CD14-positive monocyte (primary cell): Measurements from ENCODE around the gene SMARCE1. TPM values are rescaled to one million over a fixed set of nuclear protein-coding genes. Genes with fewer than 3 reads are reported as not detected.

Experiments used
- DNase-seq, 3 donors: peaks; one replicate each; pipeline ENCODE4 v3.0.0-alpha.2; 2011 to 2022
- H2AFZ ChIP-seq: 2 replicates; pipeline ENCODE4 v1.6.0; 2012; ENCODE audit warnings: mild to moderate bottlenecking, low read depth, low read length, inconsistent platforms; ENCODE audit not compliant: insufficient read depth, poor library complexity, severe bottlenecking
- H3K27ac ChIP-seq, 2 donors: 1 replicate in 1 of 2; 2 replicates in 1 of 2; pipeline ENCODE4 v1.5.1; 2012 to 2013; ENCODE audit warnings: low read length in 2 of 2, control low read depth in 1 of 2, inconsistent platforms in 1 of 2, low read depth in 1 of 2, mild to moderate bottlenecking in 1 of 2
- H3K27me3 ChIP-seq, 2 donors: one replicate each; pipeline versions ENCODE4 v1.6.0 to v1.6.1; 2011 to 2013; ENCODE audit warnings: low read length in 2 of 2; ENCODE audit not compliant: control insufficient read depth in 2 of 2, insufficient read depth in 2 of 2
- H3K36me3 ChIP-seq, 2 donors: replicated peaks in 1 of 2; 1 replicate in 1 of 2; 2 replicates in 1 of 2; pipeline versions ENCODE4 v1.5.1 to v1.6.1; 2012 to 2013; ENCODE audit warnings: low read length in 2 of 2, control low read depth in 1 of 2, inconsistent platforms in 1 of 2, mild to moderate bottlenecking in 1 of 2; ENCODE audit not compliant: insufficient read depth in 2 of 2, control insufficient read depth in 1 of 2
- H3K4me1 ChIP-seq, 2 donors: 1 replicate in 1 of 2; 2 replicates in 1 of 2; pipeline versions ENCODE4 v1.5.1 to v1.6.1; 2012 to 2013; ENCODE audit warnings: low read length in 2 of 2, control low read depth in 1 of 2, inconsistent platforms in 1 of 2, mild to moderate bottlenecking in 1 of 2, moderate library complexity in 1 of 2; ENCODE audit not compliant: insufficient read depth in 2 of 2, control insufficient read depth in 1 of 2
- H3K4me2 ChIP-seq: replicated peaks from 2 replicates; pipeline ENCODE3; 2012; ENCODE audit warnings: low read length, moderate library complexity, mild to moderate bottlenecking; ENCODE audit not compliant: poor library complexity, severe bottlenecking; ENCODE audit errors: extremely low read depth
- H3K4me3 ChIP-seq, 3 experiments: fragments of 200-600 bp in 1 of 3; sonication (generic) in 1 of 3; replicated peaks in 1 of 3; 1 replicate in 2 of 3; 2 replicates in 1 of 3; pipeline ENCODE4 v1.5.1; 2011 to 2013; ENCODE audit warnings: low read length in 3 of 3, mild to moderate bottlenecking in 3 of 3, control low read depth in 2 of 3, low read depth in 2 of 3, inconsistent platforms in 1 of 3, moderate library complexity in 1 of 3
- H3K79me2 ChIP-seq: 2 replicates; pipeline ENCODE4 v1.6.0; 2012; ENCODE audit warnings: mild to moderate bottlenecking, control low read depth, inconsistent platforms, low read length, moderate library complexity; ENCODE audit not compliant: insufficient read depth
- H3K9ac ChIP-seq: 2 replicates; pipeline ENCODE4 v1.6.0; 2017; ENCODE audit warnings: low read length, mild to moderate bottlenecking; ENCODE audit not compliant: insufficient read depth, poor library complexity, severe bottlenecking
- H3K9me3 ChIP-seq, 2 donors: replicated peaks in 1 of 2; 1 replicate in 1 of 2; 2 replicates in 1 of 2; pipeline versions ENCODE4 v1.5.1 to v1.6.1; 2012 to 2013; ENCODE audit warnings: low read length in 2 of 2, control low read depth in 1 of 2; ENCODE audit not compliant: control insufficient read depth in 1 of 2, insufficient read depth in 1 of 2
- H4K20me1 ChIP-seq: 2 replicates; pipeline ENCODE4 v1.6.0; 2012; ENCODE audit warnings: mild to moderate bottlenecking, low read length, control low read depth, moderate library complexity; ENCODE audit not compliant: insufficient read depth
- H3K27ac Mint-ChIP-seq, 7 donors: one replicate each; pipeline ENCODE4 v1.8.0; 2020; ENCODE audit warnings: mild to moderate bottlenecking in 7 of 7, mixed read lengths in 7 of 7, moderate library complexity in 6 of 7, inconsistent platforms in 2 of 7
- H3K27me3 Mint-ChIP-seq, 3 donors: one replicate each; pipeline ENCODE4 v1.8.0; 2021 to 2022; ENCODE audit warnings: low read depth in 3 of 3, mild to moderate bottlenecking in 3 of 3, mixed read lengths in 3 of 3, moderate library complexity in 3 of 3, inconsistent platforms in 1 of 3
- H3K36me3 Mint-ChIP-seq, 2 donors: one replicate each; pipeline ENCODE4 v1.8.0; 2020; ENCODE audit warnings: mixed read lengths in 2 of 2, inconsistent platforms in 1 of 2, mild to moderate bottlenecking in 1 of 2
- H3K4me1 Mint-ChIP-seq: one replicate; pipeline ENCODE4 v1.8.0; 2020; ENCODE audit warnings: mild to moderate bottlenecking, mixed read lengths
- H3K4me3 Mint-ChIP-seq, 2 donors: one replicate each; pipeline ENCODE4 v1.8.0; 2020; ENCODE audit warnings: mild to moderate bottlenecking in 2 of 2, mixed read lengths in 2 of 2, moderate library complexity in 1 of 2
- H3K9me3 Mint-ChIP-seq, 7 donors: one replicate each; pipeline ENCODE4 v1.8.0; 2020 to 2022; ENCODE audit warnings: mixed read lengths in 7 of 7, mild to moderate bottlenecking in 6 of 7, moderate library complexity in 6 of 7, inconsistent platforms in 2 of 7
- WGBS: methylation state at CpG from one replicate; pipeline ENCODE4 v1.1.5; 2013; ENCODE audit warnings: missing lambda C conversion rate; ENCODE audit not compliant: insufficient coverage; 5-methylcytosine and 5-hydroxymethylcytosine counted together
- intact Hi-C, 2 donors: fragments of 100-400 bp; cut with micrococcal nuclease; formaldehyde crosslinking; loops; one replicate each; pipeline versions ENCODE4 v1.15.0 to v1.15.1; 2023
- polyA plus RNA-seq, 3 donors: library from polyadenylated mRNA; depleted of rRNA in 1 of 3; unstranded in 2 of 3; stranded (reverse) in 1 of 3; fragments of 300-500 nt in 2 of 3; fragments of >200 nt in 1 of 3; fragmentation: Illumina TruSeq in 2 of 3; gene quantifications; 1 replicate in 2 of 3; 2 replicates in 1 of 3; pipeline ENCODE4 v1.2.3, GENCODE V29; 2012 to 2021
- TF ChIP-seq, protein P1 (sequence below): fragments of 200-600 bp; IDR thresholded peaks from one replicate; pipeline ENCODE4 v1.8.0; 2022; ENCODE audit warnings: antibody characterized with exemption, mild to moderate bottlenecking

The SMARCE1 gene
- polyA plus RNA-seq, 3 donors = 18.6 to 127 (median 119) TPM

DNA sequence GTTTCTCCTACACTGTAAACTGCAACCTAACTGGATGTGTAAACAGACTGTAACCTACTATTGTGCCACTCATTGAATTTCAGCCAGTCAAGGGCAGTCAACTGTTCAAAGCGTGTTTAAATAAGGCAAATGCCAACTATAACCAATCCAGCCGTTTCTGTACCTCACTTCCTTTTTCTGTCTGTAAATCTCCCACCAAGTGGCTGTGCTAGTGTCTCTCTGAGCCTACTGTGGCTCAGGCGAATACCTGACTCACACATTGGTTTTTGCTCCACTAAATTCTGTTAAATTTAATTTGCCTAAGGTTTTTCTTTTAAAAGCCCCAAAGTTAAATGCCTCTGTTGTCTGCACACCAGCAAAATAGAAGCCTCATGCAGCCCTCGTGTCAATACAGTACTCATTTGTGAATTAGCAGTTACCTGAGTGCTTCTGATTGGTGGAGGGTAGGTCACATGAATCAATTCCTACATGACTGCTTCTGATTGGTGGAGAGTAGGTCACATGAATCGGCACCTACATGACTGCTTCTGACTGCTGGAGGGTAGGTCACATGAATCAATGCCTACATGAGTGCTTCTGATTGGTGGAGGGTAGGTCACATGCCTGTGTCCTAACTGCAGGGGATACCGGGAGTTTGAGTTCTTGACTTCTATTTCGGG is 51.2 kb downstream of the SMARCE1 start:
- TF ChIP-seq, protein P1, sequence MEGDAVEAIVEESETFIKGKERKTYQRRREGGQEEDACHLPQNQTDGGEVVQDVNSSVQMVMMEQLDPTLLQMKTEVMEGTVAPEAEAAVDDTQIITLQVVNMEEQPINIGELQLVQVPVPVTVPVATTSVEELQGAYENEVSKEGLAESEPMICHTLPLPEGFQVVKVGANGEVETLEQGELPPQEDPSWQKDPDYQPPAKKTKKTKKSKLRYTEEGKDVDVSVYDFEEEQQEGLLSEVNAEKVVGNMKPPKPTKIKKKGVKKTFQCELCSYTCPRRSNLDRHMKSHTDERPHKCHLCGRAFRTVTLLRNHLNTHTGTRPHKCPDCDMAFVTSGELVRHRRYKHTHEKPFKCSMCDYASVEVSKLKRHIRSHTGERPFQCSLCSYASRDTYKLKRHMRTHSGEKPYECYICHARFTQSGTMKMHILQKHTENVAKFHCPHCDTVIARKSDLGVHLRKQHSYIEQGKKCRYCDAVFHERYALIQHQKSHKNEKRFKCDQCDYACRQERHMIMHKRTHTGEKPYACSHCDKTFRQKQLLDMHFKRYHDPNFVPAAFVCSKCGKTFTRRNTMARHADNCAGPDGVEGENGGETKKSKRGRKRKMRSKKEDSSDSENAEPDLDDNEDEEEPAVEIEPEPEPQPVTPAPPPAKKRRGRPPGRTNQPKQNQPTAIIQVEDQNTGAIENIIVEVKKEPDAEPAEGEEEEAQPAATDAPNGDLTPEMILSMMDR = no peak
- intact Hi-C loops = no loop called here
- Histone ChIP-seq H3K36me3 (no peaks in the 10 kb centered on the region), H3K9ac (no peak overlapping the region), H3K27me3 (no peaks in the 10 kb centered on the region), H3K4me3 (no peak overlapping the region), H2AFZ (no peak overlapping the region), H3K4me1 (peaks cover 11 to 13% of the 10 kb centered on the region in 2 donors), H3K79me2 (no peaks in the 10 kb centered on the region), H3K27ac (no peak overlapping the region), H4K20me1 (no peaks in the 10 kb centered on the region), H3K4me2 (no peak overlapping the region), H3K9me3 (no peaks in the 10 kb centered on the region)
- H3K36me3 Mint-ChIP-seq = no peaks in the 10 kb centered on the region
- peak overlapping the region in 1 of 7 donors; percentile 48 for H3K27ac Mint-ChIP-seq
- peak in 1 of 3 donors; percentile 42 for DNase-seq
- H3K4me3 Mint-ChIP-seq = no peak overlapping the region
- peaks cover 0 to 2% (median 0%) of the 10 kb centered on the region in 7 donors for H3K9me3 Mint-ChIP-seq
- 62% methylated on average over 6 of the region's 7 CpGs for WGBS
- no peaks in the 10 kb centered on the region for H3K27me3 Mint-ChIP-seq
- peaks cover 19% of the 10 kb centered on the region for H3K4me1 Mint-ChIP-seq

DNA sequence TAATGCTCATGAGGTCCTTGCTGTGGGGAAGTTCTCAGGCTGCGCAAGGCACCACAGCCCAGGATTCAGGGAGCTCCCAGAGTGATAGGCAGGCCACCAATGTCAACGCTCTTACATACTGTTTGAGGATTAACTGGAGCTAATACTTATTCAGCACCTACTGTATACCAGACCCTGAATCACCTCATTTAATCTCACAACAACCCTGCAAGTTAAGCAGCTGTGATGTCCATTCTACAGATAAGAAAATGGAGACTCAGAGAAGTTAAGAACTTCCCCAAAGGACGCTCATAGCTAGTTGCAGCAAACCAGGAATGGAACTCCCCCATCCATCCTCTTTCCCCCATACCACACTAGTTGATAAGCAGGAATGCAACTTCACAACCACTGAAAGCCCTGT is 56.9 kb downstream of the SMARCE1 start:
- H3K4me3 Mint-ChIP-seq = no peak overlapping the region
- Histone ChIP-seq H3K27ac (no peak overlapping the region), H3K27me3 (no peaks in the 10 kb centered on the region), H3K4me2 (no peak overlapping the region), H3K9me3 (no peaks in the 10 kb centered on the region), H3K4me1 (no peaks in the 10 kb centered on the region), H4K20me1 (no peaks in the 10 kb centered on the region), H3K36me3 (no peaks in the 10 kb centered on the region), H2AFZ (no peak overlapping the region), H3K79me2 (no peaks in the 10 kb centered on the region), H3K4me3 (no peak overlapping the region), H3K9ac (no peak overlapping the region)
- WGBS = 90% methylated on average over 2 of the region's 3 CpGs
- peaks cover 2 to 7% (median 4%) of the 10 kb centered on the region in 7 donors for H3K9me3 Mint-ChIP-seq
- intact Hi-C loops = no loop called here
- no peaks in the 10 kb centered on the region for H3K36me3 Mint-ChIP-seq
- DNase-seq = no peak
- H3K4me1 Mint-ChIP-seq = peaks cover 6% of the 10 kb centered on the region
- no peak overlapping the region for H3K27ac Mint-ChIP-seq
- TF ChIP-seq, protein P1 = no peak
- H3K27me3 Mint-ChIP-seq = peaks cover 0 to 4% (median 0%) of the 10 kb centered on the region in 3 donors
